PC-3 (cell line): Measurements from ENCODE around the gene TRAF3. TPM values are rescaled to one million over a fixed set of nuclear protein-coding genes. Genes with fewer than 3 reads are reported as not detected.

Experiments
- ATAC-seq: fragments of 200-7000 bp; cut with Tn5 transposase; 2 replicates; pipeline ENCODE4 v1.9.1; 2020; ENCODE audit warnings: mild to moderate bottlenecking, moderate library complexity
- BruUV-seq: library from RNA; stranded (reverse); fragments of 400-500 nt; replicated peaks from 2 replicates; lab custom pipeline; 2021; lab: Mats Ljungman, UMichigan
- CTCF ChIA-PET: fragments of 300-600 bp; sonication (Branson Sonifier 250); formaldehyde crosslinking; loops from one replicate; lab custom pipeline; 2022; ENCODE audit warnings: antibody characterized with exemption; lab: Charles Lee
- POLR2A ChIA-PET: fragments of 300-600 bp; sonication (Branson Sonifier 250); formaldehyde crosslinking; loops from one replicate; lab custom pipeline; 2022; ENCODE audit warnings: antibody characterized with exemption; ENCODE audit not compliant: unreplicated experiment; lab: Charles Lee
- DNase-seq: peaks from one replicate; pipeline ENCODE4 v3.0.0-alpha.2; 2015
- H2AFZ ChIP-seq: fragments of 300-600 bp; sonication (generic); 2 replicates; pipeline ENCODE4 v1.6.0; 2016; ENCODE audit warnings: antibody characterized with exemption, low read length
- H3F3A ChIP-seq: fragments of 300-600 bp; sonication (generic); one replicate; pipeline ENCODE4 v1.6.0; 2017; ENCODE audit warnings: antibody characterized with exemption, low read length, control low read depth, mild to moderate bottlenecking; ENCODE audit not compliant: unreplicated experiment
- H3K27ac ChIP-seq: fragments of 300-600 bp; sonication (generic); 2 replicates; pipeline ENCODE4 v1.5.1; 2016; ENCODE audit warnings: mild to moderate bottlenecking, low read length
- H3K27me3 ChIP-seq: fragments of 300-600 bp; sonication (generic); 2 replicates; pipeline ENCODE4 v1.6.1; 2016; ENCODE audit warnings: low read length, mixed read lengths
- H3K36me3 ChIP-seq: fragments of 300-600 bp; sonication (generic); 2 replicates; pipeline ENCODE4 v1.6.1; 2016; ENCODE audit warnings: low read depth, mixed run types, low read length, mixed read lengths
- H3K4me1 ChIP-seq: fragments of 300-600 bp; sonication (generic); 2 replicates; pipeline ENCODE4 v1.5.1; 2016; ENCODE audit warnings: low read length; ENCODE audit not compliant: insufficient read depth
- H3K4me2 ChIP-seq: fragments of 300-600 bp; sonication (generic); 2 replicates; pipeline ENCODE4 v1.6.0; 2016; ENCODE audit warnings: low read length
- H3K4me3 ChIP-seq: fragments of 300-600 bp; sonication (generic); 2 replicates; pipeline ENCODE4 v1.5.1; 2016; ENCODE audit warnings: mild to moderate bottlenecking, low read length, mixed read lengths
- H3K79me2 ChIP-seq: fragments of 300-600 bp; sonication (generic); 2 replicates; pipeline ENCODE4 v1.6.1; 2017; ENCODE audit warnings: low read length, mixed read lengths
- H3K9ac ChIP-seq: fragments of 300-600 bp; sonication (generic); 2 replicates; pipeline ENCODE4 v1.6.0; 2016; ENCODE audit warnings: mild to moderate bottlenecking, low read length
- H3K9me2 ChIP-seq: fragments of 300-600 bp; sonication (generic); replicated peaks from 2 replicates; pipeline ENCODE4 v1.6.1; 2016; ENCODE audit warnings: mixed run types, low read length, mixed read lengths
- H3K9me3 ChIP-seq: fragments of 300-600 bp; sonication (generic); 2 replicates; pipeline ENCODE4 v1.6.1; 2016; ENCODE audit warnings: low read length, mixed read lengths
- H4K20me1 ChIP-seq: fragments of 300-600 bp; sonication (generic); 2 replicates; pipeline ENCODE4 v1.6.1; 2016; ENCODE audit warnings: low read length, mixed read lengths
- CTCF ChIP-seq: fragments of 300-600 bp; sonication (generic); conservative IDR thresholded peaks from 2 replicates; pipeline ENCODE4 v1.5.1; 2017; ENCODE audit warnings: antibody characterized with exemption, low read depth, mild to moderate bottlenecking, low read length
- EZH2 ChIP-seq: fragments of 300-600 bp; sonication (generic); IDR thresholded peaks from one replicate; pipeline ENCODE4 v1.6.1; 2017; ENCODE audit warnings: antibody characterized with exemption, mild to moderate bottlenecking, low read length; ENCODE audit not compliant: unreplicated experiment
- EZH2phosphoT487 ChIP-seq: fragments of 300-600 bp; sonication (generic); IDR thresholded peaks from 2 replicates; pipeline ENCODE4 v1.6.1; 2018; ENCODE audit warnings: mild to moderate bottlenecking, antibody characterized with exemption, low read length, borderline replicate concordance
- intact Hi-C: fragments of 100-400 bp; cut with micrococcal nuclease; formaldehyde crosslinking; loops from 2 replicates; pipeline ENCODE4 v1.9.0; 2023
- total RNA-seq: library from RNA; depleted of rRNA; stranded (reverse); fragments of >200 nt; gene quantifications from 2 replicates; pipeline ENCODE4 v1.2.3, GENCODE V29; 2014

Gene TRAF3
- total RNA-seq, 1 experiment from 2014 or later = 19.4 TPM

GRCh38 chr14:102857444-102857843 lies 80.2 kb downstream of the TRAF3 start:
- Histone ChIP-seq H3K4me2 (no peak overlapping the region), H2AFZ (no peak overlapping the region), H3K27me3 (no peaks in the 10 kb centered on the region), H3F3A (no peaks in the 10 kb centered on the region), H3K9ac (no peak overlapping the region), H3K9me3 (no peaks in the 10 kb centered on the region), H3K9me2 (no peaks in the 10 kb centered on the region), H3K79me2 (no peaks in the 10 kb centered on the region), H3K4me3 (no peak overlapping the region), H3K27ac (no peak overlapping the region), H4K20me1 (no peaks in the 10 kb centered on the region), H3K36me3 (0 out of 2 replicates have a peak, but pooled peaks cover 4% of the 10 kb centered on the region), H3K4me1 (no peaks in the 10 kb centered on the region)
- ChIA-PET POLR2A (no interaction called here), CTCF (no interaction called here)
- DNase-seq = no peak
- BruUV-seq = no TSS peak
- TF ChIP-seq EZH2phosphoT487 (no peak), EZH2 (no peak), CTCF (no peak)
- no peak for ATAC-seq
- intact Hi-C loops = no loop called here

- Histone ChIP-seq H3K9me2 (no peaks in the 10 kb centered on the region), H3K4me1 (no peaks in the 10 kb centered on the region), H3K79me2 (no peaks in the 10 kb centered on the region), H3K27ac (no peak overlapping the region), H3K36me3 (peaks cover 5% of the 10 kb centered on the region; the same call in 1 of the 2 replicates), H3K9me3 (no peaks in the 10 kb centered on the region), H2AFZ (no peak overlapping the region), H3K27me3 (no peaks in the 10 kb centered on the region), H4K20me1 (no peaks in the 10 kb centered on the region), H3F3A (no peaks in the 10 kb centered on the region), H3K4me3 (no peak overlapping the region), H3K4me2 (no peak overlapping the region), H3K9ac (no peak overlapping the region)
- intact Hi-C loops = no loop called here
- POLR2A ChIA-PET = no interaction called here
- no TSS peak for BruUV-seq
- ATAC-seq (no peak), DNase-seq (no peak)
- CTCF ChIA-PET = no interaction called here
- no peak for TF ChIP-seq EZH2phosphoT487
- no peak for TF ChIP-seq CTCF
- TF ChIP-seq EZH2 = no peak
Measured at GRCh38 chr14:102859911-102860310, 82.7 kb downstream of the TRAF3 start.

- no peak for DNase-seq
- Histone ChIP-seq H3K4me1 (no peaks in the 10 kb centered on the region), H3K9me2 (no peaks in the 10 kb centered on the region), H2AFZ (no peak overlapping the region), H3K27me3 (no peaks in the 10 kb centered on the region), H3K79me2 (no peaks in the 10 kb centered on the region), H3K4me3 (no peak overlapping the region), H3K4me2 (no peak overlapping the region), H4K20me1 (no peaks in the 10 kb centered on the region), H3F3A (no peaks in the 10 kb centered on the region), H3K27ac (no peak overlapping the region), H3K9ac (no peak overlapping the region), H3K36me3 (peaks cover 3% of the 10 kb centered on the region; the same call in 1 of the 2 replicates), H3K9me3 (no peaks in the 10 kb centered on the region)
- ATAC-seq = no peak
- intact Hi-C loops = no loop called here
- BruUV-seq = no TSS peak
- ChIA-PET CTCF (no interaction called here), POLR2A (no interaction called here)
- TF ChIP-seq EZH2phosphoT487 = no peak
- no peak for TF ChIP-seq CTCF
- TF ChIP-seq EZH2 = no peak
Measured at GRCh38 chr14:102862154-102862773, 85.0 kb downstream of the TRAF3 start.
